ENCODE results near the gene CSTF3.

GRCh38 chr11:33125025-33125424 lies 36.3 kb downstream of the CSTF3 start:
- no peak for TF ChIP-seq POLR2A (IDR thresholded peaks at IDR 0.05; ENCODE audit: low read depth, low read length)
- TF ChIP-seq SPI1 (IDR thresholded peaks at IDR 0.05; ENCODE audit: low read depth, low read length): no peak
- no peak for TF ChIP-seq POU2F2 (IDR thresholded peaks at IDR 0.05; ENCODE audit: low read depth, low read length)
- TF ChIP-seq POLR2AphosphoS5 (IDR thresholded peaks at IDR 0.05; ENCODE audit: low read depth, low read length): no peak
- no peak for TF ChIP-seq TAF1 (IDR thresholded peaks at IDR 0.05; ENCODE audit: low read depth, low read length)
- TF ChIP-seq PAX5 (IDR thresholded peaks at IDR 0.05; ENCODE audit: insufficient read depth, low read length, severe bottlenecking): no peak
